Smooth muscle cell (in vitro differentiated cells): ENCODE results near the gene SNTN. TPM values are rescaled to one million over a fixed set of nuclear protein-coding genes. Genes with fewer than 3 reads are reported as not detected.
"Not testable (repeated sequence)": the region's sequence is repeated elsewhere in the genome, so short reads cannot be mapped to it uniquely, and the experiment has no call there.

Source experiments
- DNase-seq: peaks from one replicate; lab custom pipeline; 2025; ENCODE audit not compliant: unreplicated experiment; lab: John Stamatoyannopoulos, UW
- H2AFZ ChIP-seq: fragments of 200-600 bp; sonication (generic); 2 replicates; pipeline ENCODE4 v1.6.0; 2016; ENCODE audit warnings: antibody characterized with exemption, low read depth, mild to moderate bottlenecking
- H3F3A ChIP-seq: fragments of 200-600 bp; sonication (generic); 2 replicates; pipeline ENCODE4 v1.6.0; 2017; ENCODE audit warnings: antibody characterized with exemption, low read depth
- H3K27ac ChIP-seq: fragments of 200-600 bp; sonication (generic); 2 replicates; pipeline ENCODE4 v1.5.1; 2016; ENCODE audit warnings: low read depth, mild to moderate bottlenecking
- H3K27me3 ChIP-seq: fragments of 200-600 bp; sonication (generic); 2 replicates; pipeline ENCODE4 v1.6.1; 2016; ENCODE audit warnings: low read depth, mild to moderate bottlenecking
- H3K36me3 ChIP-seq: fragments of 200-600 bp; sonication (generic); 2 replicates; pipeline ENCODE4 v1.5.1; 2016; ENCODE audit warnings: low read depth
- H3K4me1 ChIP-seq: fragments of 200-600 bp; sonication (generic); 2 replicates; pipeline ENCODE4 v1.5.1; 2016; ENCODE audit warnings: low read depth
- H3K4me2 ChIP-seq: fragments of 200-600 bp; sonication (generic); 2 replicates; pipeline ENCODE4 v1.6.0; 2016; ENCODE audit warnings: mild to moderate bottlenecking
- H3K4me3 ChIP-seq: fragments of 200-600 bp; sonication (generic); 2 replicates; pipeline ENCODE4 v1.5.1; 2016; ENCODE audit warnings: mild to moderate bottlenecking
- H3K79me2 ChIP-seq: fragments of 200-600 bp; sonication (generic); 2 replicates; pipeline ENCODE4 v1.6.0; 2016; ENCODE audit warnings: low read depth, mild to moderate bottlenecking
- H3K9ac ChIP-seq: fragments of 200-600 bp; sonication (generic); 2 replicates; pipeline ENCODE4 v1.6.0; 2016; ENCODE audit warnings: low read depth
- H3K9me3 ChIP-seq: fragments of 200-600 bp; sonication (generic); replicated peaks from 2 replicates; pipeline ENCODE4 v1.5.1; 2016; ENCODE audit warnings: low read depth
- H4K20me1 ChIP-seq: fragments of 200-600 bp; sonication (generic); 2 replicates; pipeline ENCODE4 v1.6.0; 2016; ENCODE audit warnings: low read depth
- WGBS: methylation state at CpG from one replicate; pipeline ENCODE4 v1.1.7; 2016; ENCODE audit warnings: low lambda C conversion rate; 5-methylcytosine and 5-hydroxymethylcytosine counted together
- polyA plus RNA-seq: library from polyadenylated mRNA; unstranded; fragments of >200 nt; fragmentation: Nextera tagmentation; extraction: Ambion mirVana; gene quantifications from 2 replicates; pipeline ENCODE4 v1.2.1, GENCODE V29; 2016
- total RNA-seq: library from RNA; depleted of rRNA; stranded (reverse); fragments of >200 nt; gene quantifications from 2 replicates; pipeline ENCODE4 v1.2.3, GENCODE V29; 2014
- TF ChIP-seq, protein P1 (sequence below): fragments of 200-600 bp; sonication (generic); IDR thresholded peaks from 2 replicates; pipeline ENCODE4 v1.5.1; 2017; ENCODE audit warnings: borderline replicate concordance, mild to moderate bottlenecking, antibody characterized with exemption; ENCODE audit not compliant: insufficient read depth, poor library complexity, severe bottlenecking

Gene SNTN
- total and polyA plus RNA-seq, 2 experiments from 2014 or later, result not detected

- Histone ChIP-seq H3K9ac (no peak overlapping the region), H3K4me1 (no peaks in the 10 kb centered on the region), H2AFZ (no peak overlapping the region), H3K27ac (no peak overlapping the region), H3K27me3 (peaks cover 9% of the 10 kb centered on the region), H3K36me3 (no peaks in the 10 kb centered on the region), H3F3A (no peaks in the 10 kb centered on the region), H3K79me2 (no peaks in the 10 kb centered on the region), H3K4me3 (no peak overlapping the region), H4K20me1 (no peaks in the 10 kb centered on the region), H3K4me2 (no peak overlapping the region), H3K9me3 (no peaks in the 10 kb centered on the region)
- TF ChIP-seq, protein P1, sequence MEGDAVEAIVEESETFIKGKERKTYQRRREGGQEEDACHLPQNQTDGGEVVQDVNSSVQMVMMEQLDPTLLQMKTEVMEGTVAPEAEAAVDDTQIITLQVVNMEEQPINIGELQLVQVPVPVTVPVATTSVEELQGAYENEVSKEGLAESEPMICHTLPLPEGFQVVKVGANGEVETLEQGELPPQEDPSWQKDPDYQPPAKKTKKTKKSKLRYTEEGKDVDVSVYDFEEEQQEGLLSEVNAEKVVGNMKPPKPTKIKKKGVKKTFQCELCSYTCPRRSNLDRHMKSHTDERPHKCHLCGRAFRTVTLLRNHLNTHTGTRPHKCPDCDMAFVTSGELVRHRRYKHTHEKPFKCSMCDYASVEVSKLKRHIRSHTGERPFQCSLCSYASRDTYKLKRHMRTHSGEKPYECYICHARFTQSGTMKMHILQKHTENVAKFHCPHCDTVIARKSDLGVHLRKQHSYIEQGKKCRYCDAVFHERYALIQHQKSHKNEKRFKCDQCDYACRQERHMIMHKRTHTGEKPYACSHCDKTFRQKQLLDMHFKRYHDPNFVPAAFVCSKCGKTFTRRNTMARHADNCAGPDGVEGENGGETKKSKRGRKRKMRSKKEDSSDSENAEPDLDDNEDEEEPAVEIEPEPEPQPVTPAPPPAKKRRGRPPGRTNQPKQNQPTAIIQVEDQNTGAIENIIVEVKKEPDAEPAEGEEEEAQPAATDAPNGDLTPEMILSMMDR, result no peak
- DNase-seq, result no peak
- 68% methylated on average over 5 of the region's 5 CpGs for WGBS
Measured at GRCh38 chr3:63644212-63644797, 8.2 kb upstream of the SNTN start.

DNA sequence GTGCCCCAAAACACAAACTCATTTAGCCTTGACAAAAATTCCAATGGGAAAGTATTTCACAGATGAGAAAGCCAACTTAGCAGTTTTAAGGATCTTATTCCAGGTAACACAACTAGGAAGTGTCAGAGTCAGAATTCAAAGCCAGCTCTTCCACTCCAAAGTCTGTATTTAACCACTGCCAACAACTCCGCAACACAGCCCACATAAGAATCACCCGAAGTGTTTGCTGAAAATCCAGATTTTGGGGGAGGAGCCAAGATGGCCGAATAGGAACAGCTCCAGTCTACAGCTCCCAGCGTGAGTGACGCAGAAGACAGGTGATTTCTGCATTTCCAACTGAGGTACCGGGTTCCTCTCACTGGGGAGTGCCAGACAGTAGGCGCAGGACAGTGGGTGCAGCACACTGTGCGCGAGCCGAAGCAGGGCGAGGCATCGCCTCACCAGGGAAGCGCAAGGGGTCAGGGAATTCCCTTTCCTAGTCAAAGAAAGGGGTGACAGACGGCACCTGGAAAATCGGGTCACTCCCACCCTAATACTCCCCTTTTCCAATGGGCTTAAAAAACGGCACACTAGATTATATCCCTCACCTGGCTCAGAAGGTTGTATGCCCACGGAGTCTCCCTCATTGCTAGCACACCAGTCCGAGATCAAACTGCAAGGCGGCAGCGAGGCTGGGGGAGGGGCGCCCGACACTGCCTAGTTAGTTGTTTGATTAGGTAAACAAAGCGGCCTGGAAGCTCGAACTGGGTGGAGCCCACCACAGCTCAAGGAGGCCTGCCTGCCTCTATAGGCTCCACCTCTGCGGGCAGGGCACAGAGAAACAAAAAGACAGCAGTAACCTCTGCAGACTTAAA is 7.3 kb upstream of the SNTN start:
- H3K9me3 ChIP-seq, H3K4me1 ChIP-seq, H3K79me2 ChIP-seq, H3K36me3 ChIP-seq, H3K27ac ChIP-seq, H4K20me1 ChIP-seq, H3K9ac ChIP-seq, H3F3A ChIP-seq, H3K27me3 ChIP-seq, DNase-seq: not testable (repeated sequence)
- WGBS, result 17% methylated on average over 25 of the region's 25 CpGs
- peak overlapping the region; percentile 41 for H3K4me3 ChIP-seq
- peak overlapping the region; percentile 49 for H2AFZ ChIP-seq
- peak overlapping the region; percentile 77 for H3K4me2 ChIP-seq

- Histone ChIP-seq H3K9ac (no peak overlapping the region), H2AFZ (no peak overlapping the region), H3K36me3 (no peaks in the 10 kb centered on the region), H3F3A (no peaks in the 10 kb centered on the region), H3K4me3 (no peak overlapping the region), H4K20me1 (no peaks in the 10 kb centered on the region), H3K27me3 (no peaks in the 10 kb centered on the region), H3K27ac (peak overlapping the region; percentile 76), H3K9me3 (no peaks in the 10 kb centered on the region), H3K79me2 (no peaks in the 10 kb centered on the region), H3K4me2 (no peak overlapping the region), H3K4me1 (no peaks in the 10 kb centered on the region)
- DNase-seq, result no peak
- TF ChIP-seq, protein P1, result no peak
- 49% methylated on average over 4 of the region's 4 CpGs for WGBS
Measured at GRCh38 chr3:63654211-63654610, 1.7 kb downstream of the SNTN start.

DNA sequence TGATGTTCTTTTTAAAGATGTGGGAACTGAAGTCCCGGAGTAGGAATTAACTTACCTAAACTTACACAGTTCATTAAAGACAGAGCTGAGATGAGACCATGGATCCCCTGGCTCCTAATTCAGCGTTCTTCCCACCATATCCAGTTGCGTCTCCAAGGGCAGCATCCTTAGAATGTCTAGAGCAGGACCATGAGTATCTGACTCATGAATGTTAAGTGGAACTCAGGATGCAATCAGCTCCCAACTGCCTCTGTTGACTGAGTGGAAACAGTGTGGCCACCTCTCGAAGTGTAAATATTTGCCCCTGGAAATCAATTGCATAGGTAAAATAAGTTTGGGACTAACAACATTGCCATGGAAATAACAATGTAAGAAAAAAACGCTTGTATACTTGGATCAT is 2.5 kb downstream of the SNTN start:
- DNase-seq, result no peak
- 87% methylated on average over 5 of the region's 5 CpGs for WGBS
- H3F3A ChIP-seq, result no peaks in the 10 kb centered on the region

More for the DNA sequence above, 2.5 kb downstream of the SNTN start:
- Histone ChIP-seq H3K79me2 (no peaks in the 10 kb centered on the region), H3K9ac (peak overlapping the region; percentile 20), H3K4me1 (no peaks in the 10 kb centered on the region), H3K27me3 (no peaks in the 10 kb centered on the region), H4K20me1 (no peaks in the 10 kb centered on the region), H3K27ac (peak overlapping the region; percentile 72), H3K9me3 (no peaks in the 10 kb centered on the region), H3K4me3 (no peak overlapping the region), H3K36me3 (no peaks in the 10 kb centered on the region), H3K4me2 (peak overlapping the region; percentile 11), H2AFZ (no peak overlapping the region)
- TF ChIP-seq, protein P1, result no peak
